ENCODE results near the gene SSPN.

DNA sequence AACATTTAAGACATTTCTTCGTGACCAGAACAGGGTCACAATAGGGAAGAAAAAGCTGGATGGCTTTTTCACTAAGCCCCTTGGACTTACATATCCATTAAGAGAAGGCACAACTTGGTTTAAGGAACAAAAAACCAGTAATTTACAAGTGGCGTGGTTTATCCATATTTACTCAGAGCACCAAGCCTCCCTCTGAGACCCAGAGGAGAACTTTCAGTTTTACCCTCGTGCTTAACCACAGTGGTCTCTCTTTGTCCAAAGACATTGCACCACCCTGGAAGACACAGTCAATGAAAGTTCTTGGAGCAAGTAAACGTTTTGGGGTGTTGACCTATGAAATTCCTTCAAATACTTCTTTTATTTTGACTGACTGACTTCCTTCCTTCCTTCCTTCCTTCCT, 52.5 kb downstream of the SSPN start:
- TF ChIP-seq FOXK2 (IDR thresholded peaks at IDR 0.05) (no peak), ZNF384 (IDR thresholded peaks at IDR 0.05) (no peak), LEF1 (IDR thresholded peaks at IDR 0.05; ENCODE audit: borderline replicate concordance) (no peak), SP1 (IDR thresholded peaks at IDR 0.05) (no peak)
- TF ChIP-seq, protein P1, sequence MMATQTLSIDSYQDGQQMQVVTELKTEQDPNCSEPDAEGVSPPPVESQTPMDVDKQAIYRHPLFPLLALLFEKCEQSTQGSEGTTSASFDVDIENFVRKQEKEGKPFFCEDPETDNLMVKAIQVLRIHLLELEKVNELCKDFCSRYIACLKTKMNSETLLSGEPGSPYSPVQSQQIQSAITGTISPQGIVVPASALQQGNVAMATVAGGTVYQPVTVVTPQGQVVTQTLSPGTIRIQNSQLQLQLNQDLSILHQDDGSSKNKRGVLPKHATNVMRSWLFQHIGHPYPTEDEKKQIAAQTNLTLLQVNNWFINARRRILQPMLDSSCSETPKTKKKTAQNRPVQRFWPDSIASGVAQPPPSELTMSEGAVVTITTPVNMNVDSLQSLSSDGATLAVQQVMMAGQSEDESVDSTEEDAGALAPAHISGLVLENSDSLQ (IDR thresholded peaks at IDR 0.05) = no peak

Data from HEK293T (cell line).